Liver (tissue), 9 donors: Measurements from ENCODE around the gene GINS2. TPM values are rescaled to one million over a fixed set of nuclear protein-coding genes. Genes with fewer than 3 reads are reported as not detected.

Experiments used
- DNase-seq: peaks from one replicate; pipeline ENCODE4 v3.0.0-alpha.2; 2017; ENCODE audit warnings: low spot score
- H3K27ac ChIP-seq, 2 donors: one replicate each; pipeline ENCODE4 v1.7.0; 2013; ENCODE audit warnings: inconsistent platforms in 2 of 2, low read length in 2 of 2, control low read depth in 1 of 2, low read depth in 1 of 2, mild to moderate bottlenecking in 1 of 2
- H3K27me3 ChIP-seq, 4 donors: one replicate each; pipeline versions ENCODE4 v1.6.1 to v1.7.0; 2013; ENCODE audit warnings: low read length in 3 of 4, inconsistent platforms in 1 of 4, mild to moderate bottlenecking in 1 of 4, moderate library complexity in 1 of 4; ENCODE audit not compliant: control insufficient read depth in 4 of 4, insufficient read depth in 4 of 4
- H3K36me3 ChIP-seq, 4 donors: one replicate each; pipeline versions ENCODE4 v1.6.1 to v1.7.0; 2013; ENCODE audit warnings: low read length in 3 of 4, mild to moderate bottlenecking in 3 of 4, low read depth in 1 of 4, moderate library complexity in 1 of 4; ENCODE audit not compliant: control insufficient read depth in 4 of 4, insufficient read depth in 3 of 4
- H3K4me1 ChIP-seq, 4 donors: one replicate each; pipeline versions ENCODE4 v1.6.1 to v1.7.0; 2013; ENCODE audit warnings: low read length in 3 of 4, mild to moderate bottlenecking in 3 of 4, moderate library complexity in 1 of 4; ENCODE audit not compliant: control insufficient read depth in 4 of 4, insufficient read depth in 4 of 4
- H3K4me3 ChIP-seq, 3 donors: one replicate each; pipeline versions ENCODE4 v1.6.1 to v1.7.0; 2013; ENCODE audit warnings: low read length in 3 of 3, control low read depth in 1 of 3, low read depth in 1 of 3, mild to moderate bottlenecking in 1 of 3
- H3K9ac ChIP-seq, 2 donors: one replicate each; pipeline ENCODE4 v1.7.0; 2013; ENCODE audit warnings: low read length in 2 of 2, mild to moderate bottlenecking in 2 of 2, moderate library complexity in 2 of 2, control low read depth in 1 of 2, low read depth in 1 of 2
- H3K9me3 ChIP-seq, 4 donors: one replicate each; pipeline versions ENCODE4 v1.6.1 to v1.7.0; 2013; ENCODE audit warnings: low read length in 3 of 4; ENCODE audit not compliant: control insufficient read depth in 4 of 4
- ATF3 ChIP-seq: IDR thresholded peaks from 2 replicates; pipeline ENCODE4 v1.6.1; 2016; ENCODE audit warnings: antibody characterized with exemption
- CTCF ChIP-seq: fragments of 150-350 bp; IDR thresholded peaks from 2 replicates; pipeline ENCODE4 v1.5.1; 2017; ENCODE audit warnings: improper control_type of control experiment, low read depth, low read length; ENCODE audit not compliant: missing input control
- EGR1 ChIP-seq, 2 donors: IDR thresholded peaks; 2 replicates each; pipeline ENCODE4 v1.6.1; 2016 to 2018; ENCODE audit warnings: antibody characterized with exemption in 2 of 2, low read depth in 2 of 2
- FOXA1 ChIP-seq: IDR thresholded peaks from 2 replicates; pipeline ENCODE4 v1.6.1; 2016; ENCODE audit warnings: antibody characterized with exemption
- FOXA2 ChIP-seq: IDR thresholded peaks from 2 replicates; pipeline ENCODE4 v1.6.1; 2016; ENCODE audit warnings: antibody characterized with exemption
- HNF4A ChIP-seq, 2 donors: conservative IDR thresholded peaks; 2 replicates each; pipeline ENCODE4 v1.6.1; 2016; ENCODE audit warnings: antibody characterized with exemption in 2 of 2, mild to moderate bottlenecking in 2 of 2
- HNF4G ChIP-seq: IDR thresholded peaks from 2 replicates; pipeline ENCODE4 v1.6.1; 2016; ENCODE audit warnings: antibody characterized with exemption
- JUND ChIP-seq, 2 donors: IDR thresholded peaks; 2 replicates each; pipeline ENCODE4 v1.6.1; 2016; ENCODE audit warnings: antibody characterized with exemption in 2 of 2
- MAX ChIP-seq: IDR thresholded peaks from 2 replicates; pipeline ENCODE4 v1.6.1; 2016; ENCODE audit warnings: antibody characterized with exemption
- NR2F2 ChIP-seq: IDR thresholded peaks from 2 replicates; pipeline ENCODE4 v1.6.1; 2016; ENCODE audit warnings: antibody characterized with exemption
- RAD21 ChIP-seq, 2 donors: IDR thresholded peaks; 2 replicates each; pipeline ENCODE4 v1.6.1; 2016; ENCODE audit warnings: antibody characterized with exemption in 2 of 2, mild to moderate bottlenecking in 2 of 2
- REST ChIP-seq: IDR thresholded peaks from 2 replicates; pipeline ENCODE4 v1.6.1; 2016; ENCODE audit warnings: antibody characterized with exemption, mild to moderate bottlenecking
- RXRA ChIP-seq, 2 donors: IDR thresholded peaks; 2 replicates each; pipeline ENCODE4 v1.6.1; 2017 to 2018; ENCODE audit warnings: antibody characterized with exemption in 2 of 2, mild to moderate bottlenecking in 1 of 2
- SP1 ChIP-seq: IDR thresholded peaks from 2 replicates; pipeline ENCODE4 v1.6.1; 2018; ENCODE audit warnings: antibody characterized with exemption, mild to moderate bottlenecking
- TAF1 ChIP-seq: conservative IDR thresholded peaks from 2 replicates; pipeline ENCODE4 v1.6.1; 2016; ENCODE audit warnings: antibody characterized with exemption, mild to moderate bottlenecking
- YY1 ChIP-seq: IDR thresholded peaks from 2 replicates; pipeline ENCODE4 v1.6.1; 2016; ENCODE audit warnings: antibody characterized with exemption, mild to moderate bottlenecking
- ZBTB33 ChIP-seq: IDR thresholded peaks from 2 replicates; pipeline ENCODE4 v1.6.1; 2016; ENCODE audit warnings: antibody characterized with exemption
- WGBS: extraction: QIAGEN DNeasy Blood & Tissue Kit; methylation state at CpG from one replicate; pipeline ENCODE4 v1.1.7; 2013; 5-methylcytosine and 5-hydroxymethylcytosine counted together
- polyA plus RNA-seq, 2 donors: library from polyadenylated mRNA; stranded (reverse) in 1 of 2; unstranded in 1 of 2; fragments of 200-250 nt in 1 of 2; fragments of >200 nt in 1 of 2; fragmentation: Nextera tagmentation in 1 of 2; extraction: Ambion mirVana in 1 of 2; gene quantifications; one replicate each; pipeline versions ENCODE4 v1.2.1 to v1.2.3, GENCODE V29; 2013 to 2015
- total RNA-seq, 2 donors: library from RNA; depleted of rRNA; stranded (reverse); fragments of >200 nt; gene quantifications; one replicate each; pipeline ENCODE4 v1.2.3, GENCODE V29; 2014
- donor health status: healthy.
- donor health status: healthy.
- donor health status: healthy.
- donor health status: healthy.
- donor health status: healthy.

The GINS2 gene
- total and polyA plus RNA-seq, 4 donors: 0.17 to 9.3 (median 0.86) TPM

- TF ChIP-seq MAX: no peak
- no peak for TF ChIP-seq FOXA2
- Histone ChIP-seq H3K27ac (no peak overlapping the region), H3K9ac (no peak overlapping the region), H3K27me3 (no peaks in the 10 kb centered on the region), H3K4me3 (no peak overlapping the region), H3K36me3 (peaks cover 38 to 97% (median 71%) of the 10 kb centered on the region in 4 donors), H3K9me3 (no peaks in the 10 kb centered on the region), H3K4me1 (no peaks in the 10 kb centered on the region)
- 96% methylated on average over 13 of the region's 13 CpGs for WGBS
- DNase-seq: no peak
These were observed 22.8 kb downstream of the GINS2 start for GRCh38 chr16:85665929-85666328.

GRCh38 chr16:85665373-85665740, 23.4 kb downstream of the GINS2 start:
- TF ChIP-seq REST (no peak), NR2F2 (no peak), CTCF (no peak), YY1 (no peak), FOXA2 (no peak), RAD21 (IDR thresholded peaks at IDR 0.05) (no peak), FOXA1 (no peak), HNF4G (no peak), ZBTB33 (no peak), SP1 (no peak), TAF1 (no peak), EGR1 (IDR thresholded peaks at IDR 0.05; ENCODE audit: low read depth in 2 of 2) (no peak), ATF3 (no peak), HNF4A (conservative IDR thresholded peaks at IDR 0.05) (no peak), JUND (IDR thresholded peaks at IDR 0.05) (no peak), RXRA (IDR thresholded peaks at IDR 0.05) (no peak)
- 96% methylated on average over 12 of the region's 12 CpGs for WGBS
- H3K9ac ChIP-seq: no peak overlapping the region

More at GRCh38 chr16:85665373-85665740, 23.4 kb downstream of the GINS2 start:
- Histone ChIP-seq H3K36me3 (peaks cover 39 to 94% (median 70%) of the 10 kb centered on the region in 4 donors), H3K27me3 (no peaks in the 10 kb centered on the region), H3K4me1 (no peaks in the 10 kb centered on the region), H3K9me3 (no peaks in the 10 kb centered on the region), H3K27ac (no peak overlapping the region), H3K4me3 (no peak overlapping the region)
- no peak for DNase-seq
